Measurements from ENCODE around the gene PVALB. TPM values are rescaled to one million over a fixed set of nuclear protein-coding genes. Genes with fewer than 3 reads are reported as not detected.

PVALB gene
- total and polyA plus RNA-seq, 10 of the 15 experiments (the other 5 are each of a cell fraction or from before 2014, with no cell fraction given), result not detected

DNA sequence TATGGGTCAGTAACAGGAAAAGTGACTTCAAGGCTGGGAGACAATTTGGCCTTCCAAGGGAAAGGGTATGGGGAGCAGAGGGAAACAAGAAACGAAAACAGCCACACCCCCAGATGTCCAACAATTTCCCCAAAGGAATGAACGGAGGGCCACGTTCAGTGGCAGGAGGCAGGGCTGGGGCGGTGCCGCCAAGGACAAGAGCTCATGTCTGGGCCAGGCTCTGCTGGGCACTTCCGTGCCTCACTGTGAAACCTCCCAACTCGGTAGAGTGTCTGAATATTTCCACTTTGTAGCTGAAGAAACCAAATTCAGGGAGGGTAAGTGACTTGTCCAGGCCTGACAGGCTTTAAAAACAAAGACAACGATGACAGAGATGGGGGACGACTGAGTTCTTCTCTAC is 52.8 kb downstream of the PVALB start (continued):
- TF ChIP-seq HDAC6 (IDR thresholded peaks at IDR 0.05; ENCODE audit: unreplicated experiment), result no peak
- TF ChIP-seq, protein P1, sequence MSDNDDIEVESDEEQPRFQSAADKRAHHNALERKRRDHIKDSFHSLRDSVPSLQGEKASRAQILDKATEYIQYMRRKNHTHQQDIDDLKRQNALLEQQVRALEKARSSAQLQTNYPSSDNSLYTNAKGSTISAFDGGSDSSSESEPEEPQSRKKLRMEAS (IDR thresholded peaks at IDR 0.05; ENCODE audit: low read depth, low read length), result no peak
- no peak for TF ChIP-seq NFYA (IDR thresholded peaks at IDR 0.05; ENCODE audit: borderline replicate concordance, low read depth, low read length)
- TF ChIP-seq, protein P2, sequence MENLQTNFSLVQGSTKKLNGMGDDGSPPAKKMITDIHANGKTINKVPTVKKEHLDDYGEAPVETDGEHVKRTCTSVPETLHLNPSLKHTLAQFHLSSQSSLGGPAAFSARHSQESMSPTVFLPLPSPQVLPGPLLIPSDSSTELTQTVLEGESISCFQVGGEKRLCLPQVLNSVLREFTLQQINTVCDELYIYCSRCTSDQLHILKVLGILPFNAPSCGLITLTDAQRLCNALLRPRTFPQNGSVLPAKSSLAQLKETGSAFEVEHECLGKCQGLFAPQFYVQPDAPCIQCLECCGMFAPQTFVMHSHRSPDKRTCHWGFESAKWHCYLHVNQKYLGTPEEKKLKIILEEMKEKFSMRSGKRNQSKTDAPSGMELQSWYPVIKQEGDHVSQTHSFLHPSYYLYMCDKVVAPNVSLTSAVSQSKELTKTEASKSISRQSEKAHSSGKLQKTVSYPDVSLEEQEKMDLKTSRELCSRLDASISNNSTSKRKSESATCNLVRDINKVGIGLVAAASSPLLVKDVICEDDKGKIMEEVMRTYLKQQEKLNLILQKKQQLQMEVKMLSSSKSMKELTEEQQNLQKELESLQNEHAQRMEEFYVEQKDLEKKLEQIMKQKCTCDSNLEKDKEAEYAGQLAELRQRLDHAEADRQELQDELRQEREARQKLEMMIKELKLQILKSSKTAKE (IDR thresholded peaks at IDR 0.05; ENCODE audit: low read depth, poor library complexity, severe bottlenecking), result no peak
- TF ChIP-seq, protein P3, sequence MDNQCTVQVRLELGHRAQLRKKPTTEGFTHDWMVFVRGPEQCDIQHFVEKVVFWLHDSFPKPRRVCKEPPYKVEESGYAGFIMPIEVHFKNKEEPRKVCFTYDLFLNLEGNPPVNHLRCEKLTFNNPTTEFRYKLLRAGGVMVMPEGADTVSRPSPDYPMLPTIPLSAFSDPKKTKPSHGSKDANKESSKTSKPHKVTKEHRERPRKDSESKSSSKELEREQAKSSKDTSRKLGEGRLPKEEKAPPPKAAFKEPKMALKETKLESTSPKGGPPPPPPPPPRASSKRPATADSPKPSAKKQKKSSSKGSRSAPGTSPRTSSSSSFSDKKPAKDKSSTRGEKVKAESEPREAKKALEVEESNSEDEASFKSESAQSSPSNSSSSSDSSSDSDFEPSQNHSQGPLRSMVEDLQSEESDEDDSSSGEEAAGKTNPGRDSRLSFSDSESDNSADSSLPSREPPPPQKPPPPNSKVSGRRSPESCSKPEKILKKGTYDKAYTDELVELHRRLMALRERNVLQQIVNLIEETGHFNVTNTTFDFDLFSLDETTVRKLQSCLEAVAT (IDR thresholded peaks at IDR 0.05), result no peak
- TF ChIP-seq LARP7 (IDR thresholded peaks at IDR 0.05), result no peak
- TF ChIP-seq, protein P4, sequence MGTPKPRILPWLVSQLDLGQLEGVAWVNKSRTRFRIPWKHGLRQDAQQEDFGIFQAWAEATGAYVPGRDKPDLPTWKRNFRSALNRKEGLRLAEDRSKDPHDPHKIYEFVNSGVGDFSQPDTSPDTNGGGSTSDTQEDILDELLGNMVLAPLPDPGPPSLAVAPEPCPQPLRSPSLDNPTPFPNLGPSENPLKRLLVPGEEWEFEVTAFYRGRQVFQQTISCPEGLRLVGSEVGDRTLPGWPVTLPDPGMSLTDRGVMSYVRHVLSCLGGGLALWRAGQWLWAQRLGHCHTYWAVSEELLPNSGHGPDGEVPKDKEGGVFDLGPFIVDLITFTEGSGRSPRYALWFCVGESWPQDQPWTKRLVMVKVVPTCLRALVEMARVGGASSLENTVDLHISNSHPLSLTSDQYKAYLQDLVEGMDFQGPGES (IDR thresholded peaks at IDR 0.05), result no peak
- TF ChIP-seq ATF7 (IDR thresholded peaks at IDR 0.05; ENCODE audit: low read depth), result no peak
- TF ChIP-seq TARDBP (IDR thresholded peaks at IDR 0.05; ENCODE audit: borderline replicate concordance), result no peak
- no peak for TF ChIP-seq SMC3 (IDR thresholded peaks at IDR 0.05; ENCODE audit: borderline replicate concordance, low read length)

Measured in GM12878 (cell line).